ENCODE measurements around the gene SLC25A29.
"Not testable (repeated sequence)": the region's sequence is repeated elsewhere in the genome, so short reads cannot be mapped to it uniquely, and the experiment has no call there.

Gene SLC25A29

GRCh38 chr14:100309028-100309737, 2.9 kb upstream of the SLC25A29 start:
- H3K4me3 ChIP-seq (ENCODE audit: low read depth, low read length) = no peak overlapping the region
- no peak for DNase-seq (ENCODE audit: low read depth)
- peak; percentile 14 for TF ChIP-seq CTCF (conservative IDR thresholded peaks at IDR 0.05; ENCODE audit: low read depth, low read length)

DNA sequence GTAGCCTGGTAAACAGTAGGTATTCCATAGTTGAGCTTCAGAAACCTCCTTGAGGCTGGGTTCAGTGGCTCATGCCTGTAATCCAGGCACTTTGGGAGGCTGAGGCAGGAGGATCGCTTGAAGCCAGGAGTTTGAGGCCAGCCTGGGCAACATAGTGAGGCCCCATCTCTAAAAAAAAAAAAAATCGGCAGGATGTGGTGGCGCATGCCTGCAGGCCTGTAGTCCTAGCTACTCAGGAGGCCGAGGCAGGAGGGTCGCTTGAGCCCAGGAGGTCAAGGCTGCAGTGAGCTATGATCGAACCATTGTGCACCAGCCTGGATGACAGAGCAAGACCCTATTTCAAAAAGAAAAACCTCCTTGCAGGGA, 2.2 kb upstream of the SLC25A29 start:
- DNase-seq (ENCODE audit: low read depth); H3K4me3 ChIP-seq (ENCODE audit: low read depth, low read length): not testable (repeated sequence)

- H3K4me3 ChIP-seq (ENCODE audit: low read depth, low read length) = peak overlapping the region; percentile 79
- no peak for TF ChIP-seq CTCF (conservative IDR thresholded peaks at IDR 0.05; ENCODE audit: low read depth, low read length)
- no peak for DNase-seq (ENCODE audit: low read depth)
These were observed 1.7 kb upstream of the SLC25A29 start for GRCh38 chr14:100307766-100308426.

DNA sequence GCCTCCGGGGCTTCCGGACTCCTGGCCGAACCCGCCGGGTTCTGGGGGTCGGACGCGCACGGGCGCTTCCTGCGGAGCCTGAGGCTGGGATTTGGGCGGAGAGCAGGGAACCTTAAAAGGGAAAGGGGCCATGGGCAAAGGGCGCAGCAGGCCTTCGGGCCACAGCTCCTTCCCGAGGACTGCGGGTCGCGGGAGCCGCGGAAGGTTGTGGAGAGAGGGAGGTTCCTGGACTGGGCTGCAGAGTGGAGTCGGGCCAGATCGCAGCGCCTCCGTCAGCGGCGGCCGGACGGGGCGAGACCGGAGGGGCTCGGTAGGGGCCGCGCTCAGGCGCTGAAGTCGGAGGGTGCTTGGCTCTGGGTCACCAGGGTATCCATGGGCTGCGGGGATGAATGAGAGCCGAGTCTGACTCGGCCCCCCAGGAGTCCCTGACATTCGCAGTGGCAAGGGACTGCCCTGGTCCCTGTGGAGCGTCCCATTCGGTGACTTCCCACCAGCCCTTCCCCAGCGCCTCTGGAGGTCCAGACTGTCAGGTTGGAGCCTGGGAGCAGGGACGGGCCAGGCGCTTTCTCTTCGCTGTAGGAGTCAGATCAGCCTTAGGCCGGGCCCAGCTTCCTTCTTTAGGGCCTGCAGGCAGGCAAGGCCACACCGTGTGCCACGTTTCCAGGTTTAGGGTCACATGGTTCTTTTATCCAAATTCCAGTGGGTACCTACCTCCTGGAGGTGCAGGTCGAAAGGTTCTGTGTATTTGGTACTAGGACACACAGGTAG, 938 bp upstream of the SLC25A29 start:
- no peak for DNase-seq (ENCODE audit: low read depth)
- H3K4me3 ChIP-seq (ENCODE audit: low read depth, low read length) = peak overlapping the region; percentile 79
- TF ChIP-seq CTCF (conservative IDR thresholded peaks at IDR 0.05; ENCODE audit: low read depth, low read length) = no peak

DNA sequence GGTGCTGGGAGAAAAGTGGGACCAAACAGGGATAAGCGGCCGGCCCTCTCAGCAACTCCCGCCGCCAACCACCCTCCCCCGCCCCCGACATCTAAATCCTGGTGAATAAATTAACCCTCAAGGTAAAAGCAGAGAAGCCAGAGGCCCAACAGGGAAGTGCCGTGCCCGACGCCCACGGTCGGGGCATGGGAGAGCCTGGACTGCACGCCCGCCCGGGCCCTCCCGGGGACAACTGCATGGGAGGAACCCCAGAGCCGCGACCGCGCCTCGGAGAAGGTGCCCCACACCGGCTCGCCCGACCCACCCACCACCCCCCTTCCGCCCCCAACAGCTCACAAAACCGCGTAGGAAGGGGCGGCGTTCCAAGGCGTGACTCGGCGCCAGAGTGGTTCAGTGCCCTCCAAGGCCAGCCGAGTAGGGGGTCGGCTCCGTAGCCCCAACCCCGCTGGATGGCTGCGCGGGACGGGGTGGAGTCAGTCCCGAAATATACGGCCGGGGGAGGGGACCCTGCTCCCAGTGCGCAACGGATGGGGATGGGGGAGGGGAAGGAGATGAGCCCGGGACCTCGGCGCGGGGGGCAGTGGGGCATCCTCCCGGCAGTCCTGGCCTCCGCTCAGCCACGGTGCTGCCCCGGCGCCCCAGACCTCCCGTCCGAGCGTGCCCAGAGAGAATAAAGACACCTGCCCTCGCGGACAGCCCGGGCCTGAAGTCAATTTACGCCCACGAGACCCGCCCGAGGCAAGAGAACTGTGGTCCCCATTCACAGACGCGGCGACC, 732 bp downstream of the SLC25A29 start:
- TF ChIP-seq CTCF (conservative IDR thresholded peaks at IDR 0.05; ENCODE audit: low read depth, low read length) = no peak
- H3K4me3 ChIP-seq (ENCODE audit: low read depth, low read length) = peak overlapping the region; percentile 79
- no peak for DNase-seq (ENCODE audit: low read depth)

GRCh38 chr14:100304825-100305323, 1.4 kb downstream of the SLC25A29 start:
- TF ChIP-seq CTCF (conservative IDR thresholded peaks at IDR 0.05; ENCODE audit: low read depth, low read length) = no peak
- peak overlapping the region; percentile 79 for H3K4me3 ChIP-seq (ENCODE audit: low read depth, low read length)
- DNase-seq (ENCODE audit: low read depth) = peak; percentile 46

DNA sequence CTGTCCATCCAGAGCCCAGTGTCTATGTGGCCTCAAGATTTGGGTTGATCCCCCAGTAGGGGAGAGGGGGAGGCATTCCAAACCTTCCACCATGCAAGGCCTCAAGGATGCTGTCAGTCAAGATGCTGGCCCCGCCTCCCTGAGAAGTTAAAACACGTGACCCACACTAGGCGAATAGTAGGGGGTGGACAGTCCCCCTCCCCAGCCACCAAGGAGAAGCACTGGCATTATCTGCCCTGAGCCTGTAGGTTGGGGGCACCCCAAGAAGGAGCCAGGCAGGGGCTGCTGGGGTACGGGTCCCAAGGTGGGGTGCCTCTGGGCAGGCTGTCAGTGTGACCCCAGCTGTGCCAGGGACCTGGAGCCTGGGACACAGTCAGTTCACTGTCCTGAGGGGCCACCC, 2.3 kb downstream of the SLC25A29 start:
- no peak for TF ChIP-seq CTCF (conservative IDR thresholded peaks at IDR 0.05; ENCODE audit: low read depth, low read length)
- no peak for DNase-seq (ENCODE audit: low read depth)
- no peak overlapping the region for H3K4me3 ChIP-seq (ENCODE audit: low read depth, low read length)

All from choroid plexus epithelial cell (primary cell).